AML-193 (cell line): ENCODE measurements around the gene RPEL1.
"Not testable (repeated sequence)": the region's sequence is repeated elsewhere in the genome, so short reads cannot be mapped to it uniquely, and the experiment has no call there.

Experiments
- DNase-seq, 2 experiments: peaks; one replicate each; lab custom pipeline; 2025; lab: John Stamatoyannopoulos, UW

The RPEL1 gene

DNA sequence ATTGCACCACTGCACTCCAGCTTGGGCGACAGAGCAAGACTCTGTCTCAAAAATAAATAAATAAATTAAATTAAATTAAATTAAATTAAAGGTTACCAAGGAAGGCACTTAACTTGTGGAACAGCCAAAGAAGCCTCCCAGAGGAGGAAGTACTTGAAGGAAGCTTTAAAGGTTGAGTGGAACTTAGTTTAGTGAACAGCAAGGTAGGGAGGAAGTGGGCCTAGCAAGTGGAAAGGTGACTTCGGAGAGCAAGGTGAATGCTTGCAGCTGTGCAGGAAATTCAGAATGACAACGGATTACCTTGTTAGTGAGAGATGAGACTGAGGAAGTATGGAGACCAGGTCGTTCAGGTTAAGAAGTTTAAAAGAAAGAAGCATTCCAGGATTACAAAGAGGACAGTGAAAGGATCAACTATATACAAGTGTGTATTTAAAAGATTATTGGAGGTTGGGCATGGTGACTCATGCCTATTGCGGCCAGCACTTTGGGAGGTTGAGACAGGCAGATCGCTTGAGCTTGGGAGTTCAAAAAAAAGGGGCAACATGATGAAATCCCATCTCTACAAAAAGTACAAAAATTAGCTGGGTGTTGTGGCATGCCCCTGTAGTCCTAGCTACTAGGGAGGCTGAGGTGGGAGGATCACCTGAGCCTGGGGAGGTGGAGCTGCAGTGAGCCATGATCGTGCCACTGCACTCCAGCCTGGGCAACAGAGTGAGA lies 12.8 kb upstream of the RPEL1 start:
- no peak for DNase-seq

- no peak for DNase-seq
These were observed 9.9 kb upstream of the RPEL1 start for GRCh38 chr10:103235775-103236174.

DNA sequence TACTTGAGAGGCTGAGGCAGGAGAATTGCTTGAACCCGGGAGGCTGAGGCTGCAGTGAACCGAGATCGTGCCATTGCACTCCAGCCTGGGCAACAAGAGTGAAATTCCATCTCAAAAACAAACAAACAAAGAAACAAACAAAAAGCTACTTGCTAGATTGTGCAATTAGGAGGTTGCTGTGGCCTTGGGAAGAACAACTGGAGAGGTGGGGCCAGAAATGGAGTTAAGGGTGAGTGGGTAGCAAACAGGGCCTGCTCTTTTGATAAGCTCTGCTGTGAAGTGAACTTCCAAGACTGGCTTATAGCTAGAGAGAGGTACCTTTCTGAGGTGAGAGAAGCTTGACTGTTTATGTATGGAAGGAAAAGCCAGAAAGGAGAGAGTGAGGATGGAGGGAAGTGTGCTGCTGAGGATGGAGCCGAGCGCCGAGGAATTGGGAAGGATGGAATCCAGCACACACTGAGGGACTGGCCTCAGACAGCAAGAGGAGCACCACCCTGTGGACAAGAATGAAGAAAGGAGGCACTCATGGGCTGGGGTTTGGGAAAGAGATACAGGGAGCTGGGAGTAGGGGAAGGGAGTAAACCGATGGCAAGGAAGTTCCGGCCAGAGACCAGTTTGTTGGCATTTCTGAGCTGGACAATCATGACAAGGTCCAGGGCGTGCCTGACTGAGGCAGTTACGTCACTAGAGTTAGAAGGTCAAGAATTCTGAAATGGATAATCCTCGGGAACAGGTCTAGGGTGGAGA lies 7.0 kb upstream of the RPEL1 start:
- no peak for DNase-seq

GRCh38 chr10:103241262-103242011 lies 4.2 kb upstream of the RPEL1 start:
- DNase-seq, result peak; percentile 46 to 60

DNA sequence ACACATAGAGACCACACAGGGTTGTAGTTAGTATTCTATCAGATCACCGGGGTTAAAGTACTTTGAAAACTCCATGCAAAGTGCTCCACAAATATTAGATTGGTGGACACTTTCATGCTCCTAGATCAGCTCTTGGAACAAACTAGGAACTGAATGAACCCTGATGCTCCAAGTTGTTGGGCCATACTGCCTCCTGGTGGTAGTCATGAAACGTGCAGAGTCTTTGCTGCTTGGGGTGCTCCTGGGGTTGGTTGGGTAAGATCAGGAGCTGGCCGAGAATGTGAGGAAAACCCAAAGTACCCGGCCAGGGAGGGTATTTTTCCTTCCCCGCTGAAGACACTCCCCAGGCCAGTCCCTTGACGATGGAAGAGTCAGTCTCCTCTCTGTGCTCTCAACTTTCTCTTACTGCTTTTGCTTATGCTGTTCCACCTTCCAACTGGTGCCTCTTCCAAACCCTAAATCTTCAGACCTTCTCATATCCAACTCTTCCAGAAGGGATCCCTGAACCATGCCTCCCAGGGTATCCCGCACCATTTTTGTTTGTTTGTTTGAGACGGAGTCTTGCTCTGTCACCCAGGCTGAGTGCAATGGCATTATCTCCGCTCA lies 918 bp upstream of the RPEL1 start:
- DNase-seq, result peak; percentile 77 to 78

DNA sequence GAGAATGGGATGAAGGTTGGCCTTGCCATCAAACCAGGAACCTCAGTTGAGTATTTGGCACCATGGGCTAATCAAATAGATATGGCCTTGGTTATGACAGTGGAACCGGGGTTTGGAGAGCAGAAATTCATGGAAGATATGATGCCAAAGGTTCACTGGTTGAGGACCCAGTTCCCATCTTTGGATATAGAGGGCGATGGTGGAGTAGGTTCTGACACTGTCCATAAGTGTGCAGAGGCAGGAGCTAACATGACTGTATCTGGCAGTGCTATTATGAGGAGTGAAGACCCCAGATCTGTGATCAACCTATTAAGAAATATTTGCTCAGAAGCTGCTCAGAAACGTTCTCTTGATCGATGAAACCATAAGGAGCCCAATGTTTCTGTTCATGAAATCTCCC lies 637 bp downstream of the RPEL1 start:
- no peak for DNase-seq

DNA sequence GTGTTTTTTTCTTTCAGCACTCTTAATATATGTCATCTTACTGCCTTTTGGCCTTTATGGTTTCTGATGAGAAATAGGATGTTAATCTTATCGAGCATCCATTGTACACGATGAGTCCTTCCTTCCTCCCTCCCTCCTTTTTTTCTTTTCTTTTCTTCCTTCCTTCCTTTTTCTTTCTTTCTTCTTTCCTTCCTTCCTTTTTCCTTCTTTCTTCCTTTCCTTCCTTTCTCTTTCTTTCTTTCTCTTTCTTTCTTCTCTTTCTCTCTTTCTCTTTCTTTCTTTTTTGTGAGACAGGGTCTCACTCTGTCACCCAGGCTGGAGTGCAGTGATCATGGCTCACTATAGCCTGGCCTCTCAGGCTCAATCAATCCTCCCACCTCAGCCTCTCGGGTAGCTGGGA lies 8.4 kb downstream of the RPEL1 start:
- DNase-seq, result no peak

DNA sequence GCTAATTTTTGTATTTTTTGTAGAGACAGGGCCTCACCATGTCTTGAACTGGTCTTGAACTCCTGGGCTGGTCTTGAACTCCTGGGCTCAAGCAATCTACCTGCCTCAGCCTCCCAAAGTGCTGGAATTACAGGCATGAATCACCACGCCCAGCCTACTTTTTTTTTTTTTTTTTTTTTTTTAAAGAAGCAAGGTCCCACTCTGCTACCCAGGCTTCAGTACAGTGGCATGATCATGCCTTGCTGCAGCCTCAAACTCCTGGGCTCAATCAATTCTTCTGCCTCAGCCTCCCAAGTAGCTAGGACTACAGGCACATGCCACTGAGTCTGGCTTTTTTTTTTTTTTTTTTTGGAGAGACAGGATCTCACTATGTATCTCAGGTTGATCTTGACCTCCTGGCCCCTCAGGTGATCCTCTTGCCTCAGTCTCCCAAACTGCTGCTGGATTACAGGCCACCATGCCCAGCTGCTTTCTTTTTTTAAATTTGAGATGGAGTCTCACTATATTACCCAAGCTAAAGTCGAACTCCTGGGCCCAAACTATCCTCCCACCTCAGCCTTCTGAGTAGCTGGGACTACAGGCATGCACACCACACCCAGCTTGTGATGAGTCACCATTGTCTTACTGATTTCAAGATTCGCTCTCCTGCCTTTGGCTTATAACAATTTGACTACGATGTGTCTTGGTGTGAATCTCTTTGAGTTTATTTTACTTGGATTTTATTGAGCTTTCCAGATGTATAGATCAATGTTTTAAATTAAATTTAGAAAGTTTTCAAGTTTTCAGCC lies 9.0 kb downstream of the RPEL1 start:
- DNase-seq, result no peak

GRCh38 chr10:103256613-103257012 lies 10.9 kb downstream of the RPEL1 start:
- no peak for DNase-seq

GRCh38 chr10:103257812-103258211 lies 12.1 kb downstream of the RPEL1 start:
- no peak for DNase-seq

GRCh38 chr10:103258928-103259327 lies 13.2 kb downstream of the RPEL1 start:
- not testable (repeated sequence) for DNase-seq

- no peak for DNase-seq
These were observed 14.3 kb downstream of the RPEL1 start for GRCh38 chr10:103259989-103260388.

GRCh38 chr10:103262229-103262628 lies 16.5 kb downstream of the RPEL1 start:
- DNase-seq, result no peak

DNA sequence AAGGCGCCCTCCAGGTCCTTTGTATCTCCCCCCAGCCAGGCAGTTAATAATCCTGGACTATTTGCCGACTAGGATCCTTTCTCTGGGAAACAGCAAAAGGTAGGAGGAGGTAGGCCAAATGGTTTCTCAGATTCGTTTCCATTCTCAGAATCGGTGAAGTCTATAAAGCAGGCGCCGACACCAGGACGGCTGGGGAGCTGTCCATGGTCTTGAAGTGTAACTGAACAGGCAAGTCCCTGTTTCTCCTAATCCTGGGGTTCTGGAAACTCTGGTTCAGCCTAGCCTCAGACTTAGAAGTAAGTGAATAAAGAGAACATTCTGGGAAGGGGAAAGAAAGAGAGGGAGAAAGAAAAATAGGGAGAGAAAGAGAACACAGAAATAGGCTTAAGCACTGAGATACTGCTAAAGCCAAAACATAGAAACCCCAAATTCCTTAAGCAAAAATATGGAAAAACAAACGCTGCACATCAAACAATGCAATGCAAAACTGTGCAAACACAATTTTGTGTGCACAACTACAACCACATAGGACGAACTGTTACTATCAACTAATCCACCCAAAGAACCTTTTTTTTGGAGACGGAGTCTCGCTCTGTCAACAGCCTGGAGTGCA lies 20.1 kb downstream of the RPEL1 start:
- peak; percentile 19 to 22 for DNase-seq

- no peak for DNase-seq
These were observed 27.4 kb downstream of the RPEL1 start for GRCh38 chr10:103273041-103273441.

DNA sequence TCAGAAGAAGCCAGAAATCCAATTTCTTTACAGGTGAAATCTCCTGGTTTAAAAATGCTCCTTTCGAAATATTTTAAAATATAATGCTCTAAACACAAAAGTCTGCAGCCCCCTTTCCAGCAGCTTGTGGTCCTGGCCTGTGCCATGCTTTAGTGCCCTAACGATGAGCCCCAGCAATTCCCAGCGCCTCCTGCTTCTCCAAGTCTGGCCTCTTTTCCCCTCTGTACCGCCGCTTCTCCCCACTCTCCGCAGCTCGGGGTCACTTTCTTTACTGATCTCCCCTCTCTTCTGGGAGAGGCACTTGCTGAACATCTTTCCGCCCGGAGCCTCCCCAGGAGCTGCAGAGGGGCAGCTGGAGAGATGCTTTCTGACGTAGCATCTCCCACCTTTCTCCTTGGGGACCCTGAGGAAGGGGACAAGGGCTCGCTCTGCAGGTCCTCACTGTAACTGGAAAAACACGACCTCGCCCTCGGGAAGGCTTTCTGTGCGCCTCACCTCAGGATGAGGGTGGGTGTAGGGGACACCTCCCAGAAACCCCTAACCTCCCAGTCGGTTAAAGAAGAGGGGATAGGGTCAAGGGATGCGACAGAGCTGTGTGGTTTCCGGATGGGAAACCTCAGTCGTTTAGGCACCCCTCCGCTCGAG lies 30.7 kb downstream of the RPEL1 start:
- no peak for DNase-seq

DNA sequence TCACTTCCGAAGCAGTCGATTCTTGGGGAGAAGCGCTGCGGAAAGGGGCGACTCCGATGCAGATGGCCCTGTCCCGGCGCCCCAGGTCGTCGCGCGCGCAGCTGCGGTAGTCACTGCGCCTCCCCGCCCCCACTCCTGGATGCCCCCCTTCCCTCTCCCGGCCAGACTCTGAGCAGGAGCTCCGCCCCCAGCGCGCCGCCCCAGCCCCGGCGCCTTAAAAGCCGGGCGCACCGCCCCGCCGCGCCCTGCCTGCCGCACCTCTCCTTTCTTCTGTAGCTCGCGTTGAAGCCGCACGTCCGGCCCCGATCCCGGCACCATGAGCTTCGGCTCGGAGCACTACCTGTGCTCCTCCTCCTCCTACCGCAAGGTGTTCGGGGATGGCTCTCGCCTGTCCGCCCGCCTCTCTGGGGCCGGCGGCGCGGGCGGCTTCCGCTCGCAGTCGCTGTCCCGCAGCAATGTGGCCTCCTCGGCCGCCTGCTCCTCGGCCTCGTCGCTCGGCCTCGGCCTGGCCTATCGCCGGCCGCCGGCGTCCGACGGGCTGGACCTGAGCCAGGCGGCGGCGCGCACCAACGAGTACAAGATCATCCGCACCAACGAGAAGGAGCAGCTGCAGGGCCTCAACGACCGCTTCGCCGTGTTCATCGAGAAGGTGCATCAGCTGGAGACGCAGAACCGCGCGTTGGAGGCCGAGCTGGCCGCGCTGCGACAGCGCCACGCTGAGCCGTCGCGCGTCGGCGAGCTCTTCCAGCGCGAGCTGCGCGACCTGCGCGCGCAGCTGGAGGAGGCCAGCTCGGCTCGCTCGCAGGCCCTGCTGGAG lies 31.4 kb downstream of the RPEL1 start, which contains the start of gene INA:
TSS of gene INA (plus strand) at position 243 of the 817 bp plus-strand sequence. CDS start at position 317, 74 bp downstream.
- no peak for DNase-seq

- no peak for DNase-seq
These were observed 32.2 kb downstream of the RPEL1 start for GRCh38 chr10:103277713-103278536.

- no peak for DNase-seq
These were observed 32.8 kb downstream of the RPEL1 start for GRCh38 chr10:103278537-103278823.
